Common myeloid progenitor, CD34-positive (primary cell): ENCODE measurements around the gene WDR90.
A peak's percentile ranks its signal among the peaks of the same experiment; 100 is the strongest.

Experiments
- CTCF ChIA-PET: fragments of 350-600 bp; sonication (Branson Sonifier 250); formaldehyde crosslinking; loops from one replicate; lab custom pipeline; 2021; ENCODE audit warnings: antibody characterized with exemption; lab: Charles Lee
- POLR2A ChIA-PET: fragments of 350-600 bp; sonication (Branson Sonifier 250); formaldehyde crosslinking; loops from one replicate; lab custom pipeline; 2021; ENCODE audit warnings: antibody characterized with exemption; lab: Charles Lee
- DNase-seq, 3 donors: peaks; one replicate each; pipeline versions ENCODE4 v3.0.0 to v3.0.0-alpha.2; 2013
- H3K27ac ChIP-seq, 2 experiments: 1 replicate in 1 of 2; 2 replicates in 1 of 2; pipeline ENCODE4 v1.7.0; 2013; ENCODE audit warnings: inconsistent platforms in 2 of 2, low read length in 2 of 2, mild to moderate bottlenecking in 2 of 2, low read depth in 1 of 2, moderate library complexity in 1 of 2; ENCODE audit not compliant: severe bottlenecking in 2 of 2, insufficient read depth in 1 of 2, poor library complexity in 1 of 2
- H3K27me3 ChIP-seq, 5 experiments: replicated peaks in 2 of 5; 1 replicate in 3 of 5; 2 replicates in 2 of 5; pipeline versions ENCODE4 v1.6.1 to v1.7.0; 2013; ENCODE audit warnings: low read length in 4 of 5, mild to moderate bottlenecking in 2 of 5, moderate library complexity in 2 of 5, inconsistent platforms in 1 of 5; ENCODE audit not compliant: insufficient read depth in 5 of 5, control insufficient read depth in 4 of 5
- H3K36me3 ChIP-seq, 4 experiments: 1 replicate in 2 of 4; 2 replicates in 2 of 4; pipeline versions ENCODE4 v1.6.1 to v1.7.0; 2013; ENCODE audit warnings: low read length in 3 of 4, control low read depth in 1 of 4, mild to moderate bottlenecking in 1 of 4; ENCODE audit not compliant: control insufficient read depth in 4 of 4, insufficient read depth in 4 of 4
- H3K4me1 ChIP-seq, 4 experiments: 1 replicate in 3 of 4; 2 replicates in 1 of 4; pipeline versions ENCODE4 v1.6.1 to v1.7.1; 2013; ENCODE audit warnings: low read length in 3 of 4, mild to moderate bottlenecking in 3 of 4, control low read depth in 1 of 4, inconsistent platforms in 1 of 4, moderate library complexity in 1 of 4; ENCODE audit not compliant: control insufficient read depth in 4 of 4, insufficient read depth in 4 of 4; ENCODE audit errors: control extremely low read depth in 1 of 4
- H3K4me3 ChIP-seq, 7 experiments: 1 replicate in 4 of 7; 2 replicates in 3 of 7; pipeline versions ENCODE4 v1.5.1 to v1.7.0; 2013; ENCODE audit warnings: mild to moderate bottlenecking in 7 of 7, low read length in 6 of 7, moderate library complexity in 6 of 7, inconsistent platforms in 2 of 7, low read depth in 2 of 7, control low read depth in 1 of 7; ENCODE audit not compliant: insufficient read depth in 4 of 7, control insufficient read depth in 1 of 7; ENCODE audit errors: extremely low read depth in 1 of 7
- H3K9me3 ChIP-seq, 5 experiments: 1 replicate in 4 of 5; 2 replicates in 1 of 5; pipeline versions ENCODE4 v1.6.1 to v1.7.1; 2013; ENCODE audit warnings: low read length in 4 of 5, mild to moderate bottlenecking in 2 of 5, inconsistent platforms in 1 of 5, low read depth in 1 of 5, moderate library complexity in 1 of 5; ENCODE audit not compliant: control insufficient read depth in 4 of 5, insufficient read depth in 2 of 5; ENCODE audit errors: control extremely low read depth in 1 of 5
- WGBS: methylation state at CpG from one replicate; pipeline ENCODE4 v1.1.5; 2013; ENCODE audit not compliant: insufficient coverage; 5-methylcytosine and 5-hydroxymethylcytosine counted together

The WDR90 gene

DNA sequence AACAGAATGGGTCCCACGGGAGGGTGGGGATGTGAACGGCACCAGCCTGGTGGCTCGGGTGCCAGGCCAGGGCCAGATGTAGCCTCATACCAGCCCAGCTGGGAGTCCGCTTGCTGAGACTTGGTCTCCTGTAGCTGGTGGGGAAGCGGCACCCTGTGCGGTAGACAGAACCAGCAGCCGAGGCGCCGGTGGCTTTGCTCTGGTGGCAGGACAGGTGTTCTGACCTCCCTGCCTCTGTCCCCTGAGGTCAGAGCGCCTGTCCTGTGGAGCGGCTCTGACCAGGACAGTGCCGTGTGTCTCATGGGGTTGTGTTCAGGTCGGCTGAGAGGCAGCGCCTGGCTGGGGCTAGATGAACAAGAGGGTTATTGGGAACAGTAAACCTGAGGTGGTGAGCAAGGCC, 39.2 kb upstream of the WDR90 start:
- H3K27ac ChIP-seq: no peak overlapping the region
- peaks cover 0 to 5% (median 2%) of the 10 kb centered on the region in 5 experiments for H3K9me3 ChIP-seq
- ChIA-PET CTCF (interaction anchor here (0.5 to 3.3 kb wide), 6 partner anchors 9 to 109 kb away, joined by 3 to 16 read pairs (median 4); no protein-coding TSS in a partner anchor), POLR2A (no interaction called here)
- H3K4me1 ChIP-seq: no peaks in the 10 kb centered on the region
- H3K36me3 ChIP-seq: peaks cover 0 to 7% (median 1%) of the 10 kb centered on the region in 4 experiments
- DNase-seq: no peak
- no peaks in the 10 kb centered on the region for H3K27me3 ChIP-seq
- no peak overlapping the region for H3K4me3 ChIP-seq
- WGBS: 94% methylated on average over 13 of the region's 14 CpGs

DNA sequence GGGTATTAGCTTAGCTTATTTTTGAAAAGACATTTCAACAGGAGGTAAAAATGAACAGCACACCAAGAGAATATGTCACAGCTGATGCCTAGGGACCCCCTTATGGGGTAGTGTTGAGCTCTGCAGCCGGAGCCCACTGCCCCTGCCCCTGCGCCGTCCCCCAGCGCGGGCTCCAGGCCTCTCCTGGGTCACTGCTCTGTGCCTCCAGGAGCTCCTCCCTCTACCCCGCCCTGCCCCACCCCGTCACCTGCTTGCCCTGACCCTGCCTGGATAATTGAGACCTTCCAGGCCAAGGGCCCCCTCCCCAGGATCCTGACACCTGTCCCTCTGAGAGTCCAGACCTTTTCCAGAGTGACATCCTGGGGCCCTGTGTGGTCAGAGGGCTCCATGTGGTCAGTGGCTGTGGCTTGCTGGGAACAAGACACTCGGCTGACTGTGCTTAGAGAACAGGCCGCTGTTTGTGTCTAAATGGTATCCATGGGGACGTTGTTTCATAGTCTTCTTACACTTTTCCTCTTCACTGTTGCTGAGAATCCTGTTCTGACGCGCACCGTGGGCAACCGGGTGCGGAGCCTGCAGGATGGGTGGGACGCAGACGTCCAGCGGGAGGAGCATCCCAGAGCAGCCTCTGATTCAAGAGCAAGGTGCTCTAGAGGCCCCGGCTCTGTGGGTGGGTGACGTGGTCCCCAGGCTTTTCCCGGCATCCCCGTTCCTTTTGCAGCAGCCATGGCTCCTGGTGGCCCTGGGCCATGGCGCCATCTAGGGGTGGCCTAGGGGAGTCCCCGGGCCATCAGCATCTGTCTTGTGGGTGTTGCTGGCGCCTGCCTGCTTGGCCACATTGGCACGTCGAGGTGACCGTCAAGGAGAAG, 38.4 kb upstream of the WDR90 start:
- peak; percentile 36 to 65 (median 59) for DNase-seq
- WGBS: 74% methylated on average over 23 of the region's 28 CpGs
- Histone ChIP-seq H3K4me1 (no peaks in the 10 kb centered on the region), H3K27ac (no peak overlapping the region), H3K27me3 (no peaks in the 10 kb centered on the region), H3K9me3 (no peaks in the 10 kb centered on the region), H3K4me3 (no peak overlapping the region), H3K36me3 (peaks cover 0 to 7% (median 0%) of the 10 kb centered on the region in 4 experiments)
- ChIA-PET POLR2A (no interaction called here), CTCF (interaction anchor here (0.5 to 3.3 kb wide), 6 partner anchors 10 to 110 kb away, joined by 3 to 16 read pairs (median 4); no protein-coding TSS in a partner anchor)

DNA sequence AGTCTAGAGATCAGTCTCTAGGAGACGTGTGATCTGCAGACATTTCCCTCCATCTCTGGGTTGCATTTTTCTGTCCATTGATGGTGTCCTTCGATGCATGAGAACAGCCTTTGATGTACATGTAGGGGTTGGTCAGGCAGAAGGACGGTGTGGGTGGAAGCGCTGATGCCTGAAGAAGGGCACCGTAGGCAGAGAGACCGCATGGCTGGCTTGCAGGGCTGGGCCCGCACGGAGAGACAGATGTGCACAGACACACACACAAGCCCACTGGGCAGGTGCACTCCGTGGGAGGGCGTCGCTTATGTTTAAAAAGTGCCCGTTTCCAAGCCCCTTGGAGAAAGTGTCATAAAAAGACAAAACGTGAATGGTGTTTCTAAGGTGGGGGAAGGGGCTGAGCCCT, 34.0 kb upstream of the WDR90 start:
- Histone ChIP-seq H3K9me3 (no peaks in the 10 kb centered on the region), H3K27ac (no peak overlapping the region), H3K4me1 (no peaks in the 10 kb centered on the region), H3K27me3 (no peaks in the 10 kb centered on the region), H3K36me3 (peaks cover 0 to 9% (median 2%) of the 10 kb centered on the region in 4 experiments), H3K4me3 (no peak overlapping the region)
- WGBS: 94% methylated on average over 12 of the region's 13 CpGs
- POLR2A ChIA-PET: no interaction called here
- CTCF ChIA-PET: no interaction called here
- no peak for DNase-seq

DNA sequence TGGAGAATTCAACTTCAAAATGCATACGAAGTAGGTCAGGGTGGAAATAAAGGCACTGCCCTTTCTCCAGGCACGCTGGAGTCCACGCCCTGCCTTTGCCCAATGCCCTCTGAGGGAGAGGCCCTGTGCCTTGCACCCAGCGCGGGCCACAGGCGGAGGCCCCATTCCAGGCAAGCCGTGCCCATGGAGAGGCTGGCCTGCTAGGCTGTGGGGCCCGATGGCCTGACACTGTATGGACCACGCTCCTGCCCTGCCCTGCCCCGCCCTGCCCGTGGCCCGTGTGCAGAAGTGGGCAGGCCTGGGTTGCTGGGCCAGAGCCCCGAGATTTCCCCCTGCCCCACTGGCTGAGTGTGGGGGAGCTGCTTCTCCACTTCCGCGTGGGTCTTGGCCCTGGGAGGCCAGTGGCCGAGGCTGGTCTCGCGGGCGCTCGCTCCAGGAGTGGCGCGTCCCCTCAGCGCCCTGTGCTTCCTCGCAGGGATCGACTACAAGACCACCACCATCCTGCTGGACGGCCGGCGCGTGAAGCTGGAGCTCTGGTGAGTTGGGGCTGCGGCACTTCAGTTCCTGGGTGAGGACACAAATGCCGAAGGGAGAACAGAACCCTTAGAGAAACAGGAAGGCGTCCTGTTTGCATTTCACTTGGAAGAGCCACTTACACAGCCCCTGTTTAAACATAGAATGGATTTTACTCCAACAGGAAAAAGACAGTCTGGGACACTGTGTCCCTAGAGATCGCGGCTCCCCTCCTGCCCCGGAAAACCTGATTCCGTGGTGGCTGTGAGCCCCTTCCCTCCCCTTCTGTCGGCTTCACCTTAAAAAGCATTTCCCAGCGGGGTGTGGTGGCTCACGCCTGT, 32.2 kb upstream of the WDR90 start:
- no peak for DNase-seq
- H3K27me3 ChIP-seq: no peaks in the 10 kb centered on the region
- H3K4me3 ChIP-seq: no peak overlapping the region
- CTCF ChIA-PET: no interaction called here
- H3K4me1 ChIP-seq: no peaks in the 10 kb centered on the region
- H3K36me3 ChIP-seq: peaks cover 0 to 11% (median 4%) of the 10 kb centered on the region in 4 experiments
- POLR2A ChIA-PET: no interaction called here
- H3K9me3 ChIP-seq: no peaks in the 10 kb centered on the region
- 98% methylated on average over 38 of the region's 39 CpGs for WGBS
- no peak overlapping the region for H3K27ac ChIP-seq

DNA sequence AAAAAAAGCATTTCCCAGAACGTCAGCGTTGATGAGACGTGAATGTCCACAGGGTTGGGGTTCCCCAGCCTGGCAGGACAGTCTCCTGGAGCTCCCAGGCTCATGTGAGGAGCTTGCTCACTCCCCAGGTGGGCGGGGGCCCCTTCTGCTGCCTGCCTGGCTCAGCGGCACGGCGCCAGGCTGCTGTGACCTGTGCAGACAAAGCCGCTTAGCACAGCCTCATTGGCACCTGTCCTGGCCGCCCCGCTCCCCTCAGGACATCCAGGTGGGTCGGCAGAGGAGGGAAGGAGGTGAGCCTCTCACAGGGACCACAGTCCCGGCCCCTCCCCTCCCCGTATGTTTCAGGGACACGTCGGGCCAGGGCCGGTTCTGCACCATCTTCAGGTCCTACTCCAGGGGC, 31.3 kb upstream of the WDR90 start:
- ChIA-PET POLR2A (interaction anchor here (0.6 kb wide), 1 partner anchor 47 kb away, joined by 3 read pairs; no protein-coding TSS in a partner anchor), CTCF (no interaction called here)
- H3K27ac ChIP-seq: no peak overlapping the region
- WGBS: 94% methylated on average over 9 of the region's 16 CpGs
- no peak for DNase-seq
- H3K27me3 ChIP-seq: no peaks in the 10 kb centered on the region
- peaks cover 0 to 11% (median 4%) of the 10 kb centered on the region in 4 experiments for H3K36me3 ChIP-seq
- no peaks in the 10 kb centered on the region for H3K9me3 ChIP-seq
- no peaks in the 10 kb centered on the region for H3K4me1 ChIP-seq
- no peak overlapping the region for H3K4me3 ChIP-seq

DNA sequence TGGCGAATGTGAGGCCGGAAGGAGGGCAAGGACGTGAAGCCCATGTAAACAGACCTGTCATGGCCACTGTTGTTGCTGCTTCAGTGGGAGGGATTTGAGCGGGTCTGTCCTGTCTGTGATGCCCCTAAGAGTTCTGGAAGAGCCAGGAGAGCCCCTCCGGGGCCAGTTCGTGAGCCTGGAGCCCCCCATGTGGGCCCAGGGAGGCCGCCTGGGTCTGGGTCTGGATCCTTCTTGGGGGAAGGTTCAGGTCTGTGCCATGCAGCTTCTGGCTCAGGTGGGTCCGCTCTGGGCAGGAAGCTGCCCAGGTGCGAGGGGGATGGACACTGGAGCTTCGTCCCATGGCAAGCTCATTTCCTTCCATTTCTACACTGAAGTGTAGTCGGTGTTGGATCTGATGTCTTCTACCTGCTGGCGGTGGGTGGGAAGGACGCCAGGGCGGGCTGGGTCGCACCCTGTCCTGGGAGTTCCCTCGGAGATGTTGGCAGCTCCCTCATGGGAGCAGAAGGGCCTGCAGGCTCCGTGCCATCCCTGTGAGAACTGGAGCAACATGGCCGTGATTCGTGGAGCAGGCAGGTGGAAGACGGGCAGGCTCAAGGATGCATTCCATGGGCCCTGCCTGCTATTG, 29.6 kb upstream of the WDR90 start:
- Histone ChIP-seq H3K27me3 (no peaks in the 10 kb centered on the region), H3K36me3 (peaks cover 0 to 7% (median 4%) of the 10 kb centered on the region in 4 experiments), H3K27ac (no peak overlapping the region), H3K4me3 (no peak overlapping the region), H3K9me3 (no peaks in the 10 kb centered on the region), H3K4me1 (no peaks in the 10 kb centered on the region)
- CTCF ChIA-PET: interaction anchor here (1.0 kb wide), 1 partner anchor 47 kb away, joined by 3 read pairs; no protein-coding TSS in a partner anchor
- WGBS: 92% methylated on average over 20 of the region's 20 CpGs
- POLR2A ChIA-PET: no interaction called here
- DNase-seq: no peak
